ENCODE data around the gene NUDT6. TPM values are rescaled to one million over a fixed set of nuclear protein-coding genes. Genes with fewer than 3 reads are reported as not detected.
"Not testable (repeated sequence)": the region's sequence is repeated elsewhere in the genome, so short reads cannot be mapped to it uniquely, and the experiment has no call there.

Gene NUDT6
- total RNA-seq, 1 experiment from 2014 or later, result 6.7 TPM

- Mint-ChIP-seq H3K27me3 (ENCODE audit: insufficient read depth, unreplicated experiment) (no peaks in the 10 kb centered on the region), H3K4me3 (ENCODE audit: unreplicated experiment) (peak overlapping the region; percentile 67), H3K4me1 (ENCODE audit: insufficient read depth, unreplicated experiment) (peaks cover 22% of the 10 kb centered on the region), H3K27ac (ENCODE audit: low read depth, unreplicated experiment) (peak overlapping the region; percentile 98), H3K36me3 (ENCODE audit: insufficient read depth, unreplicated experiment) (no peaks in the 10 kb centered on the region), H3K9me3 (ENCODE audit: unreplicated experiment) (no peaks in the 10 kb centered on the region)
- POLR2A ChIA-PET, result interaction anchor here (0.7 to 3.0 kb wide), 16 partner anchors 9 to 183 kb away, joined by 3 to 27 read pairs (median 4); no protein-coding TSS in a partner anchor
- intact Hi-C loops (cut with micrococcal nuclease), result no loop called here
- CTCF ChIA-PET, result interaction anchor here (0.9 to 2.0 kb wide), 3 partner anchors 10 to 59 kb away, joined by 3 to 10 read pairs (median 9); no protein-coding TSS in a partner anchor
- no peak for DNase-seq (ENCODE audit: unreplicated experiment)
- no TSS peak for BruUV-seq (replicated peaks)
- TF ChIP-seq CTCF (IDR thresholded peaks at IDR 0.05; ENCODE audit: unreplicated experiment), result no peak
Observed at GRCh38 chr4:122855353-122855890, 67.0 kb downstream of the NUDT6 start.

DNA sequence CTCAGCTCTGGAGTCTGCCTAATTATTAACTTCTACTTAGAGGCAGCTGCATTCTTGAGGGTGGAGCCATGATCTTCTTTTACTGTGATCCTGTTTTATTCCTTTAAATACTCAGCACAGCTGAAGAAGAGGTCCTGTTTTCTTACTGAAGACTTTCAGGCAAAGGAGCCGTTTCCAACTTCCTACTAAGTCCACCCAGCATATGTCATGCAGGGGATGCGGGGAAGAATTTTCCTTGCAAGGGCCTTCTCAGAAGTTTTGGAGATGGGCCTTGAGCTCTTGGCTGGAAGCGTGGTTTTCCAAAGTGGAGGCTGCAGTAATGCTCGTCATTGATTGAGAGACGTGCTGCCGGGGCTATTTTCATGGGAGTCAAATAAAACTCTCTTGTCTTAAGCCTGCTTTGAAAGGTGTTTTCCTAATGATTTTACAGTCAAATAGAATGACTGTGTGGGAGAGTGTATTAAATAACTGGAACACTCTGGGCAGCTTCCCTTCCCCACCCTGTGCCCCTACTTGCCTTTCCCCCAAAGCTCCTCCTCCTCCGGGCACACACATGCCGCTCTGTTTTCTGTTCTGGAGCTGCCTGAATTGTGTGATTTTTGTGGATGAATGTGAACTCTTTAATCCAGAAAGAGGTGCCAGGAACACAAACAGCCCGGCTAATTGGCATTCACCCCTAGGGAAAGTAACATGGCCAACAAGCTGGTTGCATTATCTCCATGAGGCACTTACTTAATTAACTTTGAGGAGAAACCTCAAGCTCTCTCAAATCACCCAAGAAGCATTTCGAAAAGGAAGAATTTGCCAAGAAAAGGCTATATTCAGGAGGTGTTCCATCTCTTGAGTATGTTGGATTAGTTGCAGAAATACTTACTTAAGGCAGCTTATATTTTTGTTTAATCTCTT, 67.7 kb downstream of the NUDT6 start:
- H3K9me3 Mint-ChIP-seq (ENCODE audit: unreplicated experiment), result no peaks in the 10 kb centered on the region
- DNase-seq (ENCODE audit: unreplicated experiment), result no peak
- no peak for TF ChIP-seq CTCF (IDR thresholded peaks at IDR 0.05; ENCODE audit: unreplicated experiment)
- no peaks in the 10 kb centered on the region for H3K36me3 Mint-ChIP-seq (ENCODE audit: insufficient read depth, unreplicated experiment)
- intact Hi-C loops (cut with micrococcal nuclease), result no loop called here
- no TSS peak for BruUV-seq (replicated peaks)
- POLR2A ChIA-PET, result interaction anchor here (0.7 to 3.0 kb wide), 20 partner anchors 9 to 233 kb away, joined by 3 to 27 read pairs (median 4); partner anchors contain the start of gene BBS12
- peaks cover 22% of the 10 kb centered on the region for H3K4me1 Mint-ChIP-seq (ENCODE audit: insufficient read depth, unreplicated experiment)
- H3K4me3 Mint-ChIP-seq (ENCODE audit: unreplicated experiment), result peak overlapping the region; percentile 67
- CTCF ChIA-PET, result interaction anchor here (0.7 to 2.0 kb wide), 6 partner anchors 19 to 97 kb away, joined by 3 to 10 read pairs (median 4); no protein-coding TSS in a partner anchor
- no peaks in the 10 kb centered on the region for H3K27me3 Mint-ChIP-seq (ENCODE audit: insufficient read depth, unreplicated experiment)
- peak overlapping the region; percentile 98 for H3K27ac Mint-ChIP-seq (ENCODE audit: low read depth, unreplicated experiment)

DNA sequence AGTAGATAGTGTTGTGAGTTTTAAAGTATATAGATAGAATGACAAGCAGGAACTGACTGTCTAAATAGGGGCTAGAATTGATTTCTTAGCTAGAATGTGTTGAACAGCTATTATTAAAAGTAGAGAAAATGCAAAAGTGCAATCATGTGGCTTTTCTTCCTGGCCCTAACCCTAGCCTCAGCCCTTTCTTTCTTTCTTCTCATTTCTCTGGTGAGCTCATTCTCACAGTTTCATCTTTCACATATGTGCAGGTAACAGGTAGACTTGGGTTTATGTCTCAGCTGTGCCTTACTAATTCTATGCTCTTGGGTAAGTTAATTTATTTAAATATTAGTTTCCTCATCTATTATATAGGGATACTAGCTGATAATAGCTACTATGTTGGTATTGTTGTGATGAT, 70.8 kb downstream of the NUDT6 start:
- intact Hi-C loops (cut with micrococcal nuclease), result no loop called here
- no peak for TF ChIP-seq CTCF (IDR thresholded peaks at IDR 0.05; ENCODE audit: unreplicated experiment)
- Mint-ChIP-seq H3K27me3 (ENCODE audit: insufficient read depth, unreplicated experiment) (no peaks in the 10 kb centered on the region), H3K4me3 (ENCODE audit: unreplicated experiment) (no peak overlapping the region), H3K27ac (ENCODE audit: low read depth, unreplicated experiment) (no peak overlapping the region), H3K36me3 (ENCODE audit: insufficient read depth, unreplicated experiment) (no peaks in the 10 kb centered on the region), H3K4me1 (ENCODE audit: insufficient read depth, unreplicated experiment) (peaks cover 19% of the 10 kb centered on the region), H3K9me3 (ENCODE audit: unreplicated experiment) (no peaks in the 10 kb centered on the region)
- ChIA-PET POLR2A (interaction anchor here (0.6 to 1.4 kb wide), 6 partner anchors 9 to 88 kb away, joined by 3 to 7 read pairs (median 3); no protein-coding TSS in a partner anchor), CTCF (interaction anchor here (0.6 to 1.3 kb wide), 5 partner anchors 9 to 134 kb away, joined by 3 to 5 read pairs (median 3); no protein-coding TSS in a partner anchor)
- no peak for DNase-seq (ENCODE audit: unreplicated experiment)
- BruUV-seq (replicated peaks), result no TSS peak

GRCh38 chr4:122849789-122850188, 72.6 kb downstream of the NUDT6 start:
- intact Hi-C loops (cut with micrococcal nuclease), result not testable (repeated sequence)

More at GRCh38 chr4:122849789-122850188, 72.6 kb downstream of the NUDT6 start:
- not testable (repeated sequence) for DNase-seq (ENCODE audit: unreplicated experiment); BruUV-seq (replicated peaks); H3K4me1 Mint-ChIP-seq (ENCODE audit: insufficient read depth, unreplicated experiment); H3K27me3 Mint-ChIP-seq (ENCODE audit: insufficient read depth, unreplicated experiment); H3K27ac Mint-ChIP-seq (ENCODE audit: low read depth, unreplicated experiment); H3K9me3 Mint-ChIP-seq (ENCODE audit: unreplicated experiment); H3K4me3 Mint-ChIP-seq (ENCODE audit: unreplicated experiment); H3K36me3 Mint-ChIP-seq (ENCODE audit: insufficient read depth, unreplicated experiment)
- ChIA-PET CTCF (interaction anchor here (0.9 kb wide), 1 partner anchor 64 kb away, joined by 3 read pairs; no protein-coding TSS in a partner anchor), POLR2A (interaction anchor here (1.6 kb wide), 1 partner anchor 52 kb away, joined by 3 read pairs; no protein-coding TSS in a partner anchor)

Measured in MCF 10A (cell line).